ENCODE results near the gene GLTP. TPM values are rescaled to one million over a fixed set of nuclear protein-coding genes. Genes with fewer than 3 reads are reported as not detected.

GLTP gene
- total and polyA plus RNA-seq, 2 of the 13 experiments (the other 11 are each of a cell fraction or from before 2014, with no cell fraction given) = 10.7 to 12.9 TPM

DNA sequence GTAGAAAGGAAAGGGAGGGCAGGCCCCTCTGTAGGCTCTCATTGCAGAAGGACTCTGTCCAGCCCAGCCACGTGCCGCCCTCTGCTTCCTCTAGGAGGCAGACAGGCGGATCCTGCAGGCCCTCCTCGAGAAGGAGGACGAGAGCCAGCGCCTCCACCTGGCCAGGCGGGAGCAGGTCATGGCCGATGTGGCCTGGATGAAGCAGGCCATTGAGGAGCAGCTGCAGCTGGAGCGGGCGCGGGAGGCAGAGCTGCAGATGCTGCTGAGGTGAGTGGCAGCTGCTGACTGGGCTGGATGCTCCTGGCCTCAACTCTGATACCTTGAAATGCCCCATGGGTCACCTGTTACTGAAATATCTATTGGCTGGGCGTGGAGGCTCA lies 30.6 kb upstream of the GLTP start (continued):
- TF ChIP-seq, protein P1, sequence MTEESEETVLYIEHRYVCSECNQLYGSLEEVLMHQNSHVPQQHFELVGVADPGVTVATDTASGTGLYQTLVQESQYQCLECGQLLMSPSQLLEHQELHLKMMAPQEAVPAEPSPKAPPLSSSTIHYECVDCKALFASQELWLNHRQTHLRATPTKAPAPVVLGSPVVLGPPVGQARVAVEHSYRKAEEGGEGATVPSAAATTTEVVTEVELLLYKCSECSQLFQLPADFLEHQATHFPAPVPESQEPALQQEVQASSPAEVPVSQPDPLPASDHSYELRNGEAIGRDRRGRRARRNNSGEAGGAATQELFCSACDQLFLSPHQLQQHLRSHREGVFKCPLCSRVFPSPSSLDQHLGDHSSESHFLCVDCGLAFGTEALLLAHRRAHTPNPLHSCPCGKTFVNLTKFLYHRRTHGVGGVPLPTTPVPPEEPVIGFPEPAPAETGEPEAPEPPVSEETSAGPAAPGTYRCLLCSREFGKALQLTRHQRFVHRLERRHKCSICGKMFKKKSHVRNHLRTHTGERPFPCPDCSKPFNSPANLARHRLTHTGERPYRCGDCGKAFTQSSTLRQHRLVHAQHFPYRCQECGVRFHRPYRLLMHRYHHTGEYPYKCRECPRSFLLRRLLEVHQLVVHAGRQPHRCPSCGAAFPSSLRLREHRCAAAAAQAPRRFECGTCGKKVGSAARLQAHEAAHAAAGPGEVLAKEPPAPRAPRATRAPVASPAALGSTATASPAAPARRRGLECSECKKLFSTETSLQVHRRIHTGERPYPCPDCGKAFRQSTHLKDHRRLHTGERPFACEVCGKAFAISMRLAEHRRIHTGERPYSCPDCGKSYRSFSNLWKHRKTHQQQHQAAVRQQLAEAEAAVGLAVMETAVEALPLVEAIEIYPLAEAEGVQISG (CRISPR knock-in tag; IDR thresholded peaks at IDR 0.05) = peak; percentile 80
- TF ChIP-seq ERF (CRISPR knock-in tag; IDR thresholded peaks at IDR 0.05) (no peak), KLF16 (CRISPR knock-in tag; IDR thresholded peaks at IDR 0.05) (no peak), PAX8 (CRISPR knock-in tag; IDR thresholded peaks at IDR 0.05; ENCODE audit: borderline replicate concordance) (no peak), ZNF501 (CRISPR knock-in tag; IDR thresholded peaks at IDR 0.05) (no peak), BORCS8-MEF2B (CRISPR knock-in tag; IDR thresholded peaks at IDR 0.05) (0 out of 2 replicates have a peak, but pooled peaks have one; percentile 37), CBX2 (IDR thresholded peaks at IDR 0.05; ENCODE audit: low read depth, low read length) (no peak), CBX2 (CRISPR knock-in tag; IDR thresholded peaks at IDR 0.05; ENCODE audit: low read depth) (no peak), ZNF839 (CRISPR knock-in tag; IDR thresholded peaks at IDR 0.05; ENCODE audit: borderline replicate concordance) (no peak), ZNF780A (CRISPR knock-in tag; IDR thresholded peaks at IDR 0.05) (no peak), KDM2A (CRISPR knock-in tag; IDR thresholded peaks at IDR 0.05; ENCODE audit: borderline replicate concordance, low read depth) (0 out of 2 replicates have a peak, but pooled peaks have one; percentile 22), JUN (CRISPR knock-in tag; IDR thresholded peaks at IDR 0.05) (no peak), SP5 (CRISPR knock-in tag; IDR thresholded peaks at IDR 0.05; ENCODE audit: borderline replicate concordance, low read depth) (no peak), ZBTB38 (CRISPR knock-in tag; IDR thresholded peaks at IDR 0.05) (peak; percentile 76), HDAC2 (CRISPR knock-in tag; IDR thresholded peaks at IDR 0.05) (peak; percentile 18; the same call in 1 of the 2 replicates), TAF1 (CRISPR knock-in tag; IDR thresholded peaks at IDR 0.05) (no peak), ZNF644 (CRISPR knock-in tag; IDR thresholded peaks at IDR 0.05; ENCODE audit: low read depth) (peak; percentile 50; the same call in 1 of the 2 replicates), REPIN1 (CRISPR knock-in tag; IDR thresholded peaks at IDR 0.05; ENCODE audit: borderline replicate concordance, low read depth) (peak; percentile 59; the same call in 1 of the 2 replicates), HOXA3 (CRISPR knock-in tag; IDR thresholded peaks at IDR 0.05) (peak; percentile 55; the same call in 1 of the 2 replicates), KDM6A (CRISPR knock-in tag; IDR thresholded peaks at IDR 0.05; ENCODE audit: low read depth) (no peak)
- TF ChIP-seq, protein P2, sequence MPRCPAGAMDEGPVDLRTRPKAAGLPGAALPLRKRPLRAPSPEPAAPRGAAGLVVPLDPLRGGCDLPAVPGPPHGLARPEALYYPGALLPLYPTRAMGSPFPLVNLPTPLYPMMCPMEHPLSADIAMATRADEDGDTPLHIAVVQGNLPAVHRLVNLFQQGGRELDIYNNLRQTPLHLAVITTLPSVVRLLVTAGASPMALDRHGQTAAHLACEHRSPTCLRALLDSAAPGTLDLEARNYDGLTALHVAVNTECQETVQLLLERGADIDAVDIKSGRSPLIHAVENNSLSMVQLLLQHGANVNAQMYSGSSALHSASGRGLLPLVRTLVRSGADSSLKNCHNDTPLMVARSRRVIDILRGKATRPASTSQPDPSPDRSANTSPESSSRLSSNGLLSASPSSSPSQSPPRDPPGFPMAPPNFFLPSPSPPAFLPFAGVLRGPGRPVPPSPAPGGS (CRISPR knock-in tag; IDR thresholded peaks at IDR 0.05) = no peak
- TF ChIP-seq, protein P3, sequence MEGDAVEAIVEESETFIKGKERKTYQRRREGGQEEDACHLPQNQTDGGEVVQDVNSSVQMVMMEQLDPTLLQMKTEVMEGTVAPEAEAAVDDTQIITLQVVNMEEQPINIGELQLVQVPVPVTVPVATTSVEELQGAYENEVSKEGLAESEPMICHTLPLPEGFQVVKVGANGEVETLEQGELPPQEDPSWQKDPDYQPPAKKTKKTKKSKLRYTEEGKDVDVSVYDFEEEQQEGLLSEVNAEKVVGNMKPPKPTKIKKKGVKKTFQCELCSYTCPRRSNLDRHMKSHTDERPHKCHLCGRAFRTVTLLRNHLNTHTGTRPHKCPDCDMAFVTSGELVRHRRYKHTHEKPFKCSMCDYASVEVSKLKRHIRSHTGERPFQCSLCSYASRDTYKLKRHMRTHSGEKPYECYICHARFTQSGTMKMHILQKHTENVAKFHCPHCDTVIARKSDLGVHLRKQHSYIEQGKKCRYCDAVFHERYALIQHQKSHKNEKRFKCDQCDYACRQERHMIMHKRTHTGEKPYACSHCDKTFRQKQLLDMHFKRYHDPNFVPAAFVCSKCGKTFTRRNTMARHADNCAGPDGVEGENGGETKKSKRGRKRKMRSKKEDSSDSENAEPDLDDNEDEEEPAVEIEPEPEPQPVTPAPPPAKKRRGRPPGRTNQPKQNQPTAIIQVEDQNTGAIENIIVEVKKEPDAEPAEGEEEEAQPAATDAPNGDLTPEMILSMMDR (CRISPR knock-in tag; IDR thresholded peaks at IDR 0.05) = peak; percentile 70
- TF ChIP-seq, protein P4, sequence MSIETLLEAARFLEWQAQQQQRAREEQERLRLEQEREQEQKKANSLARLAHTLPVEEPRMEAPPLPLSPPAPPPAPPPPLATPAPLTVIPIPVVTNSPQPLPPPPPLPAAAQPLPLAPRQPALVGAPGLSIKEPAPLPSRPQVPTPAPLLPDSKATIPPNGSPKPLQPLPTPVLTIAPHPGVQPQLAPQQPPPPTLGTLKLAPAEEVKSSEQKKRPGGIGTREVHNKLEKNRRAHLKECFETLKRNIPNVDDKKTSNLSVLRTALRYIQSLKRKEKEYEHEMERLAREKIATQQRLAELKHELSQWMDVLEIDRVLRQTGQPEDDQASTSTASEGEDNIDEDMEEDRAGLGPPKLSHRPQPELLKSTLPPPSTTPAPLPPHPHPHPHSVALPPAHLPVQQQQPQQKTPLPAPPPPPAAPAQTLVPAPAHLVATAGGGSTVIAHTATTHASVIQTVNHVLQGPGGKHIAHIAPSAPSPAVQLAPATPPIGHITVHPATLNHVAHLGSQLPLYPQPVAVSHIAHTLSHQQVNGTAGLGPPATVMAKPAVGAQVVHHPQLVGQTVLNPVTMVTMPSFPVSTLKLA (IDR thresholded peaks at IDR 0.05) = no peak
- TF ChIP-seq, protein P5, sequence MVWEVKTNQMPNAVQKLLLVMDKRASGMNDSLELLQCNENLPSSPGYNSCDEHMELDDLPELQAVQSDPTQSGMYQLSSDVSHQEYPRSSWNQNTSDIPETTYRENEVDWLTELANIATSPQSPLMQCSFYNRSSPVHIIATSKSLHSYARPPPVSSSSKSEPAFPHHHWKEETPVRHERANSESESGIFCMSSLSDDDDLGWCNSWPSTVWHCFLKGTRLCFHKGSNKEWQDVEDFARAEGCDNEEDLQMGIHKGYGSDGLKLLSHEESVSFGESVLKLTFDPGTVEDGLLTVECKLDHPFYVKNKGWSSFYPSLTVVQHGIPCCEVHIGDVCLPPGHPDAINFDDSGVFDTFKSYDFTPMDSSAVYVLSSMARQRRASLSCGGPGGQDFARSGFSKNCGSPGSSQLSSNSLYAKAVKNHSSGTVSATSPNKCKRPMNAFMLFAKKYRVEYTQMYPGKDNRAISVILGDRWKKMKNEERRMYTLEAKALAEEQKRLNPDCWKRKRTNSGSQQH (CRISPR knock-in tag; IDR thresholded peaks at IDR 0.05; ENCODE audit: low read depth) = no peak
